ENCODE measurements around the gene CASD1.

The CASD1 gene

DNA sequence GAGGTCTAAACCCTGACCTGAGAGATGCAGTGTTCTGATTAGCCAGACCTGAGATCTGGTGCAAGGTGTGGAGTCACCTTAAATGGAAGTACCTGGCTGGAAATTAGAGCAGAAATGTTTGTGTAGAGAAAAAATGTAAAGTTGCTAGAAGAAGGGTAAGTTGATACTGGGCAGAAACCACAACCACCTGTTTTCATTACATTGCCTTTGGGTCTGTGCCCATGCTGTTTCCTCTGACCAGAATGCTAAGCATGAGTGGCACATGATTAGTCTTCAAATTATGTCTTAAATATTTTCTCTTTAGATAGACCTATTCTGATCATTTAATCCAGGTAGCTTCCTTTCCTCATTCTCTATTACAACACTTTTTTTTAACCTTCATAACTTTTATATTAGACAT, 69.0 kb downstream of the CASD1 start:
- Histone ChIP-seq H3K9me2 (replicated peaks; ENCODE audit: insufficient read depth, low read length) (no peaks in the 10 kb centered on the region), H3K9ac (ENCODE audit: low read length) (no peak overlapping the region), H3K36me3 (replicated peaks; ENCODE audit: insufficient read depth, low read length) (no peaks in the 10 kb centered on the region), H2AFZ (ENCODE audit: low read length) (no peak overlapping the region), H3K27me3 (replicated peaks; ENCODE audit: insufficient read depth, low read length) (no peaks in the 10 kb centered on the region), H4K20me1 (ENCODE audit: insufficient read depth, low read length) (no peaks in the 10 kb centered on the region), H3K79me2 (ENCODE audit: low read length) (no peaks in the 10 kb centered on the region), H3K4me2 (ENCODE audit: low read depth, low read length) (0 out of 2 replicates have a peak overlapping the region, but pooled peaks have one; percentile 8), H3F3A (ENCODE audit: insufficient read depth, low read length) (no peaks in the 10 kb centered on the region), H3K4me1 (ENCODE audit: low read length) (peaks cover 12% of the 10 kb centered on the region; the same call in 1 of the 2 replicates), H3K27ac (ENCODE audit: low read length) (peak overlapping the region; percentile 9; the same call in 1 of the 2 replicates), H3K9me3 (replicated peaks; ENCODE audit: insufficient read depth, low read length) (no peaks in the 10 kb centered on the region), H3K4me3 (ENCODE audit: low read length) (no peak overlapping the region)
- TF ChIP-seq EZH2phosphoT487 (IDR thresholded peaks at IDR 0.05; ENCODE audit: low read length) (no peak), EZH2 (optimal IDR thresholded peaks at IDR 0.05; ENCODE audit: low read depth, low read length) (no peak)
- TF ChIP-seq, protein P1, sequence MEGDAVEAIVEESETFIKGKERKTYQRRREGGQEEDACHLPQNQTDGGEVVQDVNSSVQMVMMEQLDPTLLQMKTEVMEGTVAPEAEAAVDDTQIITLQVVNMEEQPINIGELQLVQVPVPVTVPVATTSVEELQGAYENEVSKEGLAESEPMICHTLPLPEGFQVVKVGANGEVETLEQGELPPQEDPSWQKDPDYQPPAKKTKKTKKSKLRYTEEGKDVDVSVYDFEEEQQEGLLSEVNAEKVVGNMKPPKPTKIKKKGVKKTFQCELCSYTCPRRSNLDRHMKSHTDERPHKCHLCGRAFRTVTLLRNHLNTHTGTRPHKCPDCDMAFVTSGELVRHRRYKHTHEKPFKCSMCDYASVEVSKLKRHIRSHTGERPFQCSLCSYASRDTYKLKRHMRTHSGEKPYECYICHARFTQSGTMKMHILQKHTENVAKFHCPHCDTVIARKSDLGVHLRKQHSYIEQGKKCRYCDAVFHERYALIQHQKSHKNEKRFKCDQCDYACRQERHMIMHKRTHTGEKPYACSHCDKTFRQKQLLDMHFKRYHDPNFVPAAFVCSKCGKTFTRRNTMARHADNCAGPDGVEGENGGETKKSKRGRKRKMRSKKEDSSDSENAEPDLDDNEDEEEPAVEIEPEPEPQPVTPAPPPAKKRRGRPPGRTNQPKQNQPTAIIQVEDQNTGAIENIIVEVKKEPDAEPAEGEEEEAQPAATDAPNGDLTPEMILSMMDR (IDR thresholded peaks at IDR 0.05; ENCODE audit: low read length), result no peak
- DNase-seq, result peak; percentile 69

DNA sequence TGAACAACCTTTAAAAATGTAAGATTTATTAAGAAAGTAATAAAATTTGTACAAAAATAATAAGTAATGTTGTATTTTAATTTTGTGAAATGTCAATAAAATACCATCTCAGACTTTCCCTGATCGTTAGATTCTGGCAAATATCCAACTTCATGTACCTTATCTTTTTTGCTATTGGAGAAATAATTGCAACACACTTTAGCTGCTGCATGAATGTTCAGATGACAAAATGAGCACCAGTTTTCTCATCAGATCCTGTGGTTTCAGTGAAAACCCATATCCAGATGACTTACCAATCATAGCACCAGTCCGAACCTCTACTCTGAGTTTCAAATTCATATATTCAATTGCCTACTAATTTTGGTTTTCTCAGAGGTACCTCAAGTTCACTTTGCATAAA, 69.9 kb downstream of the CASD1 start:
- DNase-seq, result no peak
- Histone ChIP-seq H3K4me1 (ENCODE audit: low read length) (peaks cover 12% of the 10 kb centered on the region; the same call in 1 of the 2 replicates), H3K9me2 (replicated peaks; ENCODE audit: insufficient read depth, low read length) (no peaks in the 10 kb centered on the region), H3K79me2 (ENCODE audit: low read length) (no peaks in the 10 kb centered on the region), H3K27me3 (replicated peaks; ENCODE audit: insufficient read depth, low read length) (no peaks in the 10 kb centered on the region), H4K20me1 (ENCODE audit: insufficient read depth, low read length) (no peaks in the 10 kb centered on the region), H3K9me3 (replicated peaks; ENCODE audit: insufficient read depth, low read length) (no peaks in the 10 kb centered on the region), H2AFZ (ENCODE audit: low read length) (no peak overlapping the region), H3K9ac (ENCODE audit: low read length) (no peak overlapping the region), H3K36me3 (replicated peaks; ENCODE audit: insufficient read depth, low read length) (no peaks in the 10 kb centered on the region), H3K27ac (ENCODE audit: low read length) (no peak overlapping the region), H3K4me2 (ENCODE audit: low read depth, low read length) (no peak overlapping the region), H3K4me3 (ENCODE audit: low read length) (no peak overlapping the region), H3F3A (ENCODE audit: insufficient read depth, low read length) (no peaks in the 10 kb centered on the region)
- TF ChIP-seq, protein P1 (IDR thresholded peaks at IDR 0.05; ENCODE audit: low read length), result no peak
- TF ChIP-seq EZH2phosphoT487 (IDR thresholded peaks at IDR 0.05; ENCODE audit: low read length) (no peak), EZH2 (optimal IDR thresholded peaks at IDR 0.05; ENCODE audit: low read depth, low read length) (no peak)

DNA sequence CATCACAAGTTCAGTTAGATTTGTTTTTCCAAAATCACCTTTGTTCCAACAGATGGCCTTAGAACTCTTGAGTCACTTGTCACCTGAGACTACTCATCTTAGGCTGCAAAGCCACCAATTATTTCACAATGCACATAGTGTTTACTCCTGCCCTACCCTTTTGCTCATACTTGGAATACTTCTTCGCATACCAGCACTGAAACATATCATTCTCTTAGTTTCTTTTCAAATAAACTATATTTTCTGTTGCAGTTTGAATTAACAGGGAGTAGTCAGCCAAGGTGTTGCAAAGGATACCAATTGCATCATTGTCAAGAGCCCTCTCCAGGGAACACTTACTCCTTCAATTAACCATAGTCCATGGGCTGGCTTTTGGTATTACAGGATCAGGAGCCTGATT, 71.0 kb downstream of the CASD1 start:
- Histone ChIP-seq H3K4me2 (ENCODE audit: low read depth, low read length) (no peak overlapping the region), H3K27ac (ENCODE audit: low read length) (no peak overlapping the region)

More for the DNA sequence above, 71.0 kb downstream of the CASD1 start:
- TF ChIP-seq EZH2phosphoT487 (IDR thresholded peaks at IDR 0.05; ENCODE audit: low read length), result no peak
- no peak for TF ChIP-seq EZH2 (optimal IDR thresholded peaks at IDR 0.05; ENCODE audit: low read depth, low read length)
- TF ChIP-seq, protein P1 (IDR thresholded peaks at IDR 0.05; ENCODE audit: low read length), result no peak
- H3K4me3 ChIP-seq (ENCODE audit: low read length), result no peak overlapping the region
- H3F3A ChIP-seq (ENCODE audit: insufficient read depth, low read length), result no peaks in the 10 kb centered on the region
- no peaks in the 10 kb centered on the region for H3K79me2 ChIP-seq (ENCODE audit: low read length)
- H3K4me1 ChIP-seq (ENCODE audit: low read length), result peaks cover 12% of the 10 kb centered on the region; the same call in 1 of the 2 replicates
- no peaks in the 10 kb centered on the region for H3K36me3 ChIP-seq (replicated peaks; ENCODE audit: insufficient read depth, low read length)
- no peaks in the 10 kb centered on the region for H4K20me1 ChIP-seq (ENCODE audit: insufficient read depth, low read length)
- H3K27me3 ChIP-seq (replicated peaks; ENCODE audit: insufficient read depth, low read length), result no peaks in the 10 kb centered on the region
- H3K9ac ChIP-seq (ENCODE audit: low read length), result no peak overlapping the region
- H3K9me3 ChIP-seq (replicated peaks; ENCODE audit: insufficient read depth, low read length), result no peaks in the 10 kb centered on the region
- no peak overlapping the region for H2AFZ ChIP-seq (ENCODE audit: low read length)
- no peak for DNase-seq
- H3K9me2 ChIP-seq (replicated peaks; ENCODE audit: insufficient read depth, low read length), result no peaks in the 10 kb centered on the region

Measured in MM.1S (cell line).